Measurements from ENCODE around the gene ZBTB20. TPM values are rescaled to one million over a fixed set of nuclear protein-coding genes. Genes with fewer than 3 reads are reported as not detected.

Gene ZBTB20
- total and polyA plus RNA-seq, 2 donors (not counting 1 experiment from before 2014, with no cell fraction given) = 4.0 to 123 TPM

GRCh38 chr3:114651555-114651954, 495.5 kb downstream of the ZBTB20 start:
- H3K36me3 ChIP-seq (replicated peaks in 1 of 2; ENCODE audit: control extremely low read depth in 1 of 2, control insufficient read depth in 1 of 2, extremely low read depth in 1 of 2, insufficient read depth in 2 of 2, low read length in 1 of 2) = no peaks in the 10 kb centered on the region
- no peaks in the 10 kb centered on the region for H3K9me3 ChIP-seq (ENCODE audit: control extremely low read depth in 1 of 3, control insufficient read depth in 2 of 3, insufficient read depth in 1 of 3, low read length in 2 of 3)
- no peak overlapping the region for H3K4me3 ChIP-seq (ENCODE audit: control extremely low read depth in 1 of 5, extremely low read depth in 1 of 5, insufficient read depth in 1 of 5, low read depth in 2 of 5, low read length in 4 of 5)
- H4K20me1 ChIP-seq (ENCODE audit: control insufficient read depth, insufficient read depth, low read length, poor library complexity, severe bottlenecking) = no peaks in the 10 kb centered on the region
- Mint-ChIP-seq H3K4me3 (no peak overlapping the region), H3K9me3 (ENCODE audit: insufficient read depth) (no peaks in the 10 kb centered on the region), H3K27ac (no peak overlapping the region), H3K4me1 (no peaks in the 10 kb centered on the region), H3K27me3 (no peaks in the 10 kb centered on the region)
- no peak overlapping the region for H3K9ac ChIP-seq (ENCODE audit: low read length)
- H3K27ac ChIP-seq (ENCODE audit: low read length in 2 of 2) = no peak overlapping the region
- intact Hi-C loops (cut with micrococcal nuclease) = no loop called here
- TF ChIP-seq CTCF (IDR thresholded peaks at IDR 0.05) (no peak), EZH2 (IDR thresholded peaks at IDR 0.05; ENCODE audit: borderline replicate concordance, insufficient read depth, low read depth, low read length, poor library complexity, severe bottlenecking) (no peak)
- H2AFZ ChIP-seq (ENCODE audit: insufficient read depth, low read depth, low read length, poor library complexity, severe bottlenecking) = no peak overlapping the region
- no peak for ATAC-seq (ENCODE audit: low read depth)
- ChIA-PET POLR2A (no interaction called here), CTCF (interaction anchor here (0.7 to 1.0 kb wide), 2 partner anchors 21 to 67 kb away, joined by 3 to 5 read pairs; no protein-coding TSS in a partner anchor)
- H3K4me1 ChIP-seq (ENCODE audit: control insufficient read depth in 2 of 2, insufficient read depth in 2 of 2, low read length in 2 of 2) = no peaks in the 10 kb centered on the region
- no peaks in the 10 kb centered on the region for H3K27me3 ChIP-seq (replicated peaks in 1 of 4; ENCODE audit: control extremely low read depth in 1 of 4, control insufficient read depth in 3 of 4, insufficient read depth in 4 of 4, low read length in 3 of 4)
- no peak overlapping the region for H3K4me2 ChIP-seq (replicated peaks; ENCODE audit: low read depth, low read length, poor library complexity, severe bottlenecking)
- no peak for DNase-seq
- no CpG with 5 or more reads among the region's 4 CpGs for WGBS (ENCODE audit: insufficient coverage)
- H3K79me2 ChIP-seq (ENCODE audit: control insufficient read depth, insufficient read depth, low read length) = no peaks in the 10 kb centered on the region

DNA sequence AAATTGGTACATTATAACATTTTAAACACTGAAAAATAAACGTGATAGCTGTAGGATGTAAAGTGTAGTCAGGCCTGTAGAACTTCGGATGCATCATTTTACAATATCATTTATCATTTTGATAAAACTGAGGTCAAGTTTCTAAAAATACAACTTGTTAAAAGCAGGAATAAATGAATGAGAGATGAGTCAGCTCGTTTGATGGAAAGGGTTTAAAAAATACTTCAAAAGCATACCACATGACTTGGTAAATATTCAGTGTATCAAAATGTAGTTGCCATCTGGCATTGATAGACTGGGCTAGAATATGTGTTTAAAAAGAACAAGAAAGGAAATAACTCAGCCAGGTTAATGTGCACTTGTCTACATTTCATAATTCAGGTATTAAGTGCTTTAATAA, 496.3 kb downstream of the ZBTB20 start:
- no peak overlapping the region for H3K27ac Mint-ChIP-seq
- intact Hi-C loops (cut with micrococcal nuclease) = no loop called here

More for the DNA sequence above, 496.3 kb downstream of the ZBTB20 start:
- ChIA-PET POLR2A (no interaction called here), CTCF (interaction anchor here (0.7 to 1.0 kb wide), 2 partner anchors 21 to 66 kb away, joined by 3 to 5 read pairs; no protein-coding TSS in a partner anchor)
- Histone ChIP-seq H4K20me1 (ENCODE audit: control insufficient read depth, insufficient read depth, low read length, poor library complexity, severe bottlenecking) (no peaks in the 10 kb centered on the region), H3K9ac (ENCODE audit: low read length) (no peak overlapping the region), H3K27me3 (replicated peaks in 1 of 4; ENCODE audit: control extremely low read depth in 1 of 4, control insufficient read depth in 3 of 4, insufficient read depth in 4 of 4, low read length in 3 of 4) (no peaks in the 10 kb centered on the region), H3K4me2 (replicated peaks; ENCODE audit: low read depth, low read length, poor library complexity, severe bottlenecking) (no peak overlapping the region), H3K36me3 (replicated peaks in 1 of 2; ENCODE audit: control extremely low read depth in 1 of 2, control insufficient read depth in 1 of 2, extremely low read depth in 1 of 2, insufficient read depth in 2 of 2, low read length in 1 of 2) (no peaks in the 10 kb centered on the region), H3K79me2 (ENCODE audit: control insufficient read depth, insufficient read depth, low read length) (no peaks in the 10 kb centered on the region), H3K27ac (ENCODE audit: low read length in 2 of 2) (no peak overlapping the region), H3K4me1 (ENCODE audit: control insufficient read depth in 2 of 2, insufficient read depth in 2 of 2, low read length in 2 of 2) (no peaks in the 10 kb centered on the region), H3K9me3 (ENCODE audit: control extremely low read depth in 1 of 3, control insufficient read depth in 2 of 3, insufficient read depth in 1 of 3, low read length in 2 of 3) (no peaks in the 10 kb centered on the region), H3K4me3 (ENCODE audit: control extremely low read depth in 1 of 5, extremely low read depth in 1 of 5, insufficient read depth in 1 of 5, low read depth in 2 of 5, low read length in 4 of 5) (no peak overlapping the region), H2AFZ (ENCODE audit: insufficient read depth, low read depth, low read length, poor library complexity, severe bottlenecking) (no peak overlapping the region)
- ATAC-seq (ENCODE audit: low read depth) (no peak), DNase-seq (no peak)
- Mint-ChIP-seq H3K4me3 (no peak overlapping the region), H3K27me3 (no peaks in the 10 kb centered on the region), H3K4me1 (no peaks in the 10 kb centered on the region), H3K9me3 (ENCODE audit: insufficient read depth) (no peaks in the 10 kb centered on the region)
- TF ChIP-seq EZH2 (IDR thresholded peaks at IDR 0.05; ENCODE audit: borderline replicate concordance, insufficient read depth, low read depth, low read length, poor library complexity, severe bottlenecking) (no peak), CTCF (IDR thresholded peaks at IDR 0.05) (no peak)
- no CpG with 5 or more reads among the region's 3 CpGs for WGBS (ENCODE audit: insufficient coverage)

Measured in B cell (primary cell).